Mesenchymal stem cell (in vitro differentiated cells and primary cell): ENCODE measurements around the gene UNC5B.

Experiments used
- DNase-seq: peaks from one replicate; pipeline ENCODE4 v3.0.0-alpha.2; 2013
- H2AFZ ChIP-seq: one replicate; pipeline ENCODE4 v1.6.1; 2013; ENCODE audit warnings: low read depth, mild to moderate bottlenecking, control low read depth, inconsistent platforms, low read length, moderate library complexity
- H2AK5ac ChIP-seq: 2 replicates; pipeline ENCODE4 v1.6.1; 2013; ENCODE audit warnings: low read length, moderate library complexity, mild to moderate bottlenecking, inconsistent platforms; ENCODE audit not compliant: severe bottlenecking
- H2BK120ac ChIP-seq: one replicate; pipeline ENCODE4 v1.6.1; 2013; ENCODE audit warnings: low read depth, mild to moderate bottlenecking, inconsistent platforms, low read length, moderate library complexity
- H2BK12ac ChIP-seq, 2 experiments: one replicate each; pipeline ENCODE4 v1.6.1; 2013; ENCODE audit warnings: inconsistent platforms in 2 of 2, low read length in 2 of 2, mild to moderate bottlenecking in 2 of 2, moderate library complexity in 2 of 2, control low read depth in 1 of 2
- H2BK15ac ChIP-seq: one replicate; pipeline ENCODE4 v1.6.1; 2013; ENCODE audit warnings: mild to moderate bottlenecking, low read depth, inconsistent platforms; ENCODE audit not compliant: poor library complexity, severe bottlenecking
- H2BK5ac ChIP-seq: 2 replicates; pipeline ENCODE4 v1.6.1; 2013; ENCODE audit warnings: low read depth, mild to moderate bottlenecking, low read length, control low read depth, inconsistent platforms; ENCODE audit not compliant: poor library complexity, severe bottlenecking
- H3K14ac ChIP-seq, 2 experiments: one replicate each; pipeline ENCODE4 v1.6.1; 2013; ENCODE audit warnings: inconsistent platforms in 2 of 2, low read length in 2 of 2, control low read depth in 1 of 2, mild to moderate bottlenecking in 1 of 2, moderate library complexity in 1 of 2
- H3K18ac ChIP-seq, 2 experiments: one replicate each; pipeline ENCODE4 v1.6.1; 2013; ENCODE audit warnings: inconsistent platforms in 2 of 2, low read length in 2 of 2, control low read depth in 1 of 2, low read depth in 1 of 2, mild to moderate bottlenecking in 1 of 2
- H3K23ac ChIP-seq, 2 experiments: one replicate each; pipeline ENCODE4 v1.6.1; 2013; ENCODE audit warnings: inconsistent platforms in 2 of 2, low read length in 2 of 2, mild to moderate bottlenecking in 2 of 2, moderate library complexity in 2 of 2, control low read depth in 1 of 2
- H3K27ac ChIP-seq: 2 replicates; pipeline ENCODE4 v1.5.1; 2013; ENCODE audit warnings: mild to moderate bottlenecking, moderate library complexity, low read length, control low read depth, inconsistent platforms; ENCODE audit not compliant: poor library complexity, severe bottlenecking
- H3K27me3 ChIP-seq, 2 experiments: 2 replicates each; pipeline versions ENCODE4 v1.6.1 to v1.7.0; 2013; ENCODE audit warnings: low read length in 2 of 2, mild to moderate bottlenecking in 2 of 2, moderate library complexity in 2 of 2, control low read depth in 1 of 2, inconsistent platforms in 1 of 2; ENCODE audit not compliant: control insufficient read depth in 1 of 2, insufficient read depth in 1 of 2
- H3K36me3 ChIP-seq, 2 experiments: 2 replicates each; pipeline versions ENCODE4 v1.6.1 to v1.7.0; 2013; ENCODE audit warnings: low read length in 2 of 2, control low read depth in 1 of 2, inconsistent platforms in 1 of 2, low read depth in 1 of 2, mild to moderate bottlenecking in 1 of 2; ENCODE audit not compliant: insufficient read depth in 2 of 2, control insufficient read depth in 1 of 2
- H3K4ac ChIP-seq, 2 experiments: one replicate each; pipeline ENCODE4 v1.6.1; 2013; ENCODE audit warnings: inconsistent platforms in 2 of 2, low read length in 2 of 2, mild to moderate bottlenecking in 2 of 2, moderate library complexity in 2 of 2, control low read depth in 1 of 2, low read depth in 1 of 2
- H3K4me1 ChIP-seq: 2 replicates; pipeline ENCODE4 v1.6.1; 2013; ENCODE audit warnings: low read depth, low read length, control low read depth; ENCODE audit not compliant: control insufficient read depth, insufficient read depth
- H3K4me2 ChIP-seq: 2 replicates; pipeline ENCODE4 v1.6.1; 2013; ENCODE audit warnings: low read length, mild to moderate bottlenecking, inconsistent platforms; ENCODE audit not compliant: poor library complexity, severe bottlenecking
- H3K4me3 ChIP-seq, 2 experiments: 2 replicates each; pipeline versions ENCODE4 v1.5.1 to v1.7.0; 2013; ENCODE audit warnings: low read length in 2 of 2, mild to moderate bottlenecking in 2 of 2, control low read depth in 1 of 2, low read depth in 1 of 2; ENCODE audit not compliant: insufficient read depth in 1 of 2
- H3K79me1 ChIP-seq: replicated peaks from 2 replicates; pipeline ENCODE4 v1.6.1; 2013; ENCODE audit warnings: mild to moderate bottlenecking, control low read depth, low read length, inconsistent platforms; ENCODE audit not compliant: poor library complexity, severe bottlenecking
- H3K9ac ChIP-seq: 2 replicates; pipeline ENCODE4 v1.7.0; 2013; ENCODE audit warnings: mild to moderate bottlenecking, low read length, moderate library complexity
- H3K9me3 ChIP-seq: 2 replicates; pipeline ENCODE4 v1.7.0; 2013; ENCODE audit warnings: mild to moderate bottlenecking, low read length; ENCODE audit not compliant: control insufficient read depth
- H4K8ac ChIP-seq: one replicate; pipeline ENCODE4 v1.6.1; 2013; ENCODE audit warnings: inconsistent platforms, mild to moderate bottlenecking, low read length, moderate library complexity
- H4K91ac ChIP-seq: one replicate; pipeline ENCODE4 v1.6.1; 2013; ENCODE audit warnings: mild to moderate bottlenecking, low read length, inconsistent platforms
- WGBS: methylation state at CpG from one replicate; pipeline ENCODE4 v1.1.7; 2013; ENCODE audit warnings: mixed read lengths; 5-methylcytosine and 5-hydroxymethylcytosine counted together

Gene UNC5B

GRCh38 chr10:71264345-71265200 is 52.2 kb downstream of the UNC5B start:
- H3K36me3 ChIP-seq, result no peaks in the 10 kb centered on the region
- no peak overlapping the region for H2AFZ ChIP-seq
- no peak for DNase-seq
- H3K14ac ChIP-seq, result no peak overlapping the region
- peaks cover 0 to 78% of the 10 kb centered on the region in 2 experiments for H3K27me3 ChIP-seq
- H3K9ac ChIP-seq, result no peak overlapping the region
- H2BK5ac ChIP-seq, result no peak overlapping the region
- 96% methylated on average over 15 of the region's 16 CpGs for WGBS
- H2BK120ac ChIP-seq, result peak overlapping the region; percentile 15
- no peak overlapping the region for H4K91ac ChIP-seq
- H3K4ac ChIP-seq, result no peak overlapping the region
- H2BK12ac ChIP-seq, result no peak overlapping the region
- no peak overlapping the region for H3K4me2 ChIP-seq
- no peak overlapping the region for H3K18ac ChIP-seq
- no peaks in the 10 kb centered on the region for H3K9me3 ChIP-seq
- H3K4me3 ChIP-seq, result no peak overlapping the region
- H3K79me1 ChIP-seq, result no peaks in the 10 kb centered on the region
- peak overlapping the region; percentile 20 for H4K8ac ChIP-seq
- H2BK15ac ChIP-seq, result no peak overlapping the region
- H3K23ac ChIP-seq, result no peak overlapping the region
- no peak overlapping the region for H3K27ac ChIP-seq
- H3K4me1 ChIP-seq, result peaks cover 11% of the 10 kb centered on the region
- H2AK5ac ChIP-seq, result no peak overlapping the region

- Histone ChIP-seq H4K91ac (peak overlapping the region; percentile 65), H4K8ac (peak overlapping the region; percentile 59), H3K4me3 (no peak overlapping the region), H3K36me3 (no peaks in the 10 kb centered on the region), H3K14ac (peak overlapping the region in 1 of 2 experiments; percentile 58), H2AK5ac (no peak overlapping the region), H3K23ac (no peak overlapping the region), H3K4me2 (no peak overlapping the region), H2BK12ac (peak overlapping the region; percentile 15 to 31), H3K27me3 (peaks cover 0 to 78% of the 10 kb centered on the region in 2 experiments), H3K9me3 (no peaks in the 10 kb centered on the region), H3K79me1 (no peaks in the 10 kb centered on the region), H3K9ac (no peak overlapping the region), H2BK120ac (no peak overlapping the region), H2BK15ac (peak overlapping the region; percentile 73), H3K4me1 (peaks cover 7% of the 10 kb centered on the region), H3K18ac (peak overlapping the region; percentile 23 to 46), H3K27ac (no peak overlapping the region), H2BK5ac (no peak overlapping the region), H2AFZ (no peak overlapping the region), H3K4ac (peak overlapping the region; percentile 20 to 39)
- WGBS, result 95% methylated on average over 9 of the region's 9 CpGs
- no peak for DNase-seq
Measured at GRCh38 chr10:71265201-71265575, 52.8 kb downstream of the UNC5B start.

- peak overlapping the region; percentile 73 for H2BK15ac ChIP-seq
- WGBS, result 61% methylated on average over 9 of the region's 9 CpGs
- no peak overlapping the region for H3K23ac ChIP-seq
- no peak overlapping the region for H2AK5ac ChIP-seq
- peak overlapping the region; percentile 83 for H3K9ac ChIP-seq
- peak overlapping the region; percentile 65 for H4K91ac ChIP-seq
- H3K18ac ChIP-seq, result peak overlapping the region; percentile 23 to 46
- H3K4me3 ChIP-seq, result no peak overlapping the region
- H2AFZ ChIP-seq, result no peak overlapping the region
- H3K4ac ChIP-seq, result peak overlapping the region in 1 of 2 experiments; percentile 39
- peaks cover 3% of the 10 kb centered on the region for H3K4me1 ChIP-seq
- H2BK5ac ChIP-seq, result no peak overlapping the region
- H3K27me3 ChIP-seq, result peaks cover 0 to 74% of the 10 kb centered on the region in 2 experiments
- peak overlapping the region in 1 of 2 experiments; percentile 58 for H3K14ac ChIP-seq
- no peak for DNase-seq
- H2BK12ac ChIP-seq, result peak overlapping the region; percentile 31 to 70
- no peaks in the 10 kb centered on the region for H3K79me1 ChIP-seq
- H3K27ac ChIP-seq, result no peak overlapping the region
- no peak overlapping the region for H3K4me2 ChIP-seq
- H3K36me3 ChIP-seq, result no peaks in the 10 kb centered on the region
- H3K9me3 ChIP-seq, result no peaks in the 10 kb centered on the region
- H2BK120ac ChIP-seq, result no peak overlapping the region
- peak overlapping the region; percentile 59 for H4K8ac ChIP-seq
Measured at GRCh38 chr10:71265618-71266146, 53.3 kb downstream of the UNC5B start.
